ENCODE measurements around the gene SLC6A3. TPM values are rescaled to one million over a fixed set of nuclear protein-coding genes. Genes with fewer than 3 reads are reported as not detected.

The SLC6A3 gene
- total and polyA plus RNA-seq, 2 donors (not counting 1 experiment from before 2014, with no cell fraction given): 0.01 to 0.15 TPM

DNA sequence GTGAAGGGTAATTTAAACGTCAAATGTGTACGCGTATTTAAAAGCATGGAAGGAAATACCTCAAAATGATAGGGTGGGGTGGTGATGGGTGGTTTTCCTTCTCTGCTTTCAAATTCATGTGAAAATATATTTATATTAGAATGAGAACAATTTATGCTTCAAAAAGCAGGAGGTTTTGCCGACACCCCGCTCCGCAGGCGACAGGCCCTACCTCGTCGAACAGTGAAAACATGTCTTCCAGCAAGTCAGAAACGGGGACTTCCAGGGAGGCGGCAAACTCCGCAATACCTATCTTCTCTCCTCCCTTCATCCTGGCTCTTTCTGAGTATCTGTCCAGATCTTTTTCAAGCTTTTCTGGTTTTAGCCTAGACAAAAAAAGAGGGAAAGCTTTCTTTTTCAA lies 28.5 kb upstream of the SLC6A3 start:
- no peak overlapping the region for H3K4me2 ChIP-seq (replicated peaks; ENCODE audit: low read depth, low read length, poor library complexity, severe bottlenecking)
- Mint-ChIP-seq H3K4me1 (peaks cover 1% of the 10 kb centered on the region), H3K27me3 (no peaks in the 10 kb centered on the region), H3K9me3 (ENCODE audit: insufficient read depth) (no peaks in the 10 kb centered on the region), H3K27ac (no peak overlapping the region), H3K4me3 (no peak overlapping the region)
- peaks cover 2 to 86% of the 10 kb centered on the region in 2 experiments for H3K36me3 ChIP-seq (replicated peaks in 1 of 2; ENCODE audit: control extremely low read depth in 1 of 2, control insufficient read depth in 1 of 2, extremely low read depth in 1 of 2, insufficient read depth in 2 of 2, low read length in 1 of 2)
- H3K4me3 ChIP-seq (ENCODE audit: control extremely low read depth in 1 of 5, extremely low read depth in 1 of 5, insufficient read depth in 1 of 5, low read depth in 2 of 5, low read length in 4 of 5): no peak overlapping the region
- peaks cover 0 to 2% of the 10 kb centered on the region in 2 donors for H3K4me1 ChIP-seq (ENCODE audit: control insufficient read depth in 2 of 2, insufficient read depth in 2 of 2, low read length in 2 of 2)
- H3K79me2 ChIP-seq (ENCODE audit: control insufficient read depth, insufficient read depth, low read length): peaks cover 28% of the 10 kb centered on the region
- no peak overlapping the region for H3K27ac ChIP-seq (ENCODE audit: low read length in 2 of 2)
- TF ChIP-seq CTCF (IDR thresholded peaks at IDR 0.05) (no peak), EZH2 (IDR thresholded peaks at IDR 0.05; ENCODE audit: borderline replicate concordance, insufficient read depth, low read depth, low read length, poor library complexity, severe bottlenecking) (no peak)
- intact Hi-C loops (cut with micrococcal nuclease): no loop called here
- no peak for DNase-seq
- H3K9me3 ChIP-seq (ENCODE audit: control extremely low read depth in 1 of 3, control insufficient read depth in 2 of 3, insufficient read depth in 1 of 3, low read length in 2 of 3): no peaks in the 10 kb centered on the region
- CTCF ChIA-PET: no interaction called here
- peaks cover 20% of the 10 kb centered on the region for H4K20me1 ChIP-seq (ENCODE audit: control insufficient read depth, insufficient read depth, low read length, poor library complexity, severe bottlenecking)
- ATAC-seq (ENCODE audit: low read depth): no peak
- no peak overlapping the region for H3K9ac ChIP-seq (ENCODE audit: low read length)
- no peak overlapping the region for H2AFZ ChIP-seq (ENCODE audit: insufficient read depth, low read depth, low read length, poor library complexity, severe bottlenecking)
- WGBS (ENCODE audit: insufficient coverage): 100% methylated on average over 4 of the region's 12 CpGs
- H3K27me3 ChIP-seq (replicated peaks in 1 of 4; ENCODE audit: control extremely low read depth in 1 of 4, control insufficient read depth in 3 of 4, insufficient read depth in 4 of 4, low read length in 3 of 4): no peaks in the 10 kb centered on the region
- POLR2A ChIA-PET: no interaction called here

- 98% methylated on average over 23 of the region's 23 CpGs for WGBS (ENCODE audit: insufficient coverage)
- Mint-ChIP-seq H3K4me3 (no peak overlapping the region), H3K4me1 (no peaks in the 10 kb centered on the region), H3K27me3 (no peaks in the 10 kb centered on the region), H3K9me3 (ENCODE audit: insufficient read depth) (no peaks in the 10 kb centered on the region), H3K27ac (peak overlapping the region; percentile 37)
- Histone ChIP-seq H3K4me1 (ENCODE audit: control insufficient read depth in 2 of 2, insufficient read depth in 2 of 2, low read length in 2 of 2) (peaks cover 0 to 2% of the 10 kb centered on the region in 2 donors), H3K4me2 (replicated peaks; ENCODE audit: low read depth, low read length, poor library complexity, severe bottlenecking) (no peak overlapping the region), H3K9ac (ENCODE audit: low read length) (no peak overlapping the region), H3K36me3 (replicated peaks in 1 of 2; ENCODE audit: control extremely low read depth in 1 of 2, control insufficient read depth in 1 of 2, extremely low read depth in 1 of 2, insufficient read depth in 2 of 2, low read length in 1 of 2) (peaks cover 2 to 80% of the 10 kb centered on the region in 2 experiments), H2AFZ (ENCODE audit: insufficient read depth, low read depth, low read length, poor library complexity, severe bottlenecking) (no peak overlapping the region), H3K27ac (ENCODE audit: low read length in 2 of 2) (no peak overlapping the region), H3K9me3 (ENCODE audit: control extremely low read depth in 1 of 3, control insufficient read depth in 2 of 3, insufficient read depth in 1 of 3, low read length in 2 of 3) (no peaks in the 10 kb centered on the region), H4K20me1 (ENCODE audit: control insufficient read depth, insufficient read depth, low read length, poor library complexity, severe bottlenecking) (peaks cover 27% of the 10 kb centered on the region), H3K4me3 (ENCODE audit: control extremely low read depth in 1 of 5, extremely low read depth in 1 of 5, insufficient read depth in 1 of 5, low read depth in 2 of 5, low read length in 4 of 5) (no peak overlapping the region), H3K27me3 (replicated peaks in 1 of 4; ENCODE audit: control extremely low read depth in 1 of 4, control insufficient read depth in 3 of 4, insufficient read depth in 4 of 4, low read length in 3 of 4) (no peaks in the 10 kb centered on the region), H3K79me2 (ENCODE audit: control insufficient read depth, insufficient read depth, low read length) (peaks cover 22% of the 10 kb centered on the region)
- POLR2A ChIA-PET: no interaction called here
- CTCF ChIA-PET: no interaction called here
- intact Hi-C loops (cut with micrococcal nuclease): no loop called here
- TF ChIP-seq CTCF (IDR thresholded peaks at IDR 0.05) (no peak), EZH2 (IDR thresholded peaks at IDR 0.05; ENCODE audit: borderline replicate concordance, insufficient read depth, low read depth, low read length, poor library complexity, severe bottlenecking) (no peak)
- ATAC-seq (ENCODE audit: low read depth) (no peak), DNase-seq (no peak)
Observed at GRCh38 chr5:1472964-1473628, 27.9 kb upstream of the SLC6A3 start.

Measured in B cell (primary cell).